ENCODE measurements around the gene PDIA2. TPM values are rescaled to one million over a fixed set of nuclear protein-coding genes. Genes with fewer than 3 reads are reported as not detected.
A peak's percentile ranks its signal among the peaks of the same experiment; 100 is the strongest.

The PDIA2 gene
- total RNA-seq, 2 experiments from 2014 or later, result not detected

GRCh38 chr16:314795-315299 is 31.9 kb downstream of the PDIA2 start:
- CTCF ChIA-PET, result no interaction called here
- Mint-ChIP-seq H3K27ac (peak overlapping the region; percentile 21), H3K9me3 (no peaks in the 10 kb centered on the region), H3K36me3 (ENCODE audit: low read depth) (peaks cover 50% of the 10 kb centered on the region), H3K27me3 (no peaks in the 10 kb centered on the region), H3K4me1 (ENCODE audit: low read depth) (peaks cover 31% of the 10 kb centered on the region), H3K4me3 (no peak overlapping the region)
- intact Hi-C loops (cut with DNase I, micrococcal nuclease), result loop anchor here in 1 of 2 experiments (5.0 kb wide), 1 partner anchor 37 kb away; the partner anchor contains the start of gene AXIN1
- ATAC-seq (ENCODE audit: poor library complexity), result no peak
- Histone ChIP-seq H3K4me1 (ENCODE audit: insufficient read depth, low read length) (peaks cover 34% of the 10 kb centered on the region), H3K9me3 (ENCODE audit: control insufficient read depth in 1 of 2, insufficient read depth in 1 of 2, low read length in 2 of 2) (no peaks in the 10 kb centered on the region), H3K36me3 (ENCODE audit: insufficient read depth, low read length) (peaks cover 60% of the 10 kb centered on the region), H3K27me3 (ENCODE audit: control insufficient read depth in 1 of 2, insufficient read depth in 2 of 2, low read length in 2 of 2) (no peaks in the 10 kb centered on the region), H3K27ac (ENCODE audit: low read depth in 1 of 2, low read length in 2 of 2) (no peak overlapping the region), H3K4me3 (ENCODE audit: low read length) (no peak overlapping the region)
- no peak for DNase-seq
- TF ChIP-seq CTCF (IDR thresholded peaks at IDR 0.05), result no peak
- POLR2A ChIA-PET, result no interaction called here

GRCh38 chr16:316741-317464 is 33.9 kb downstream of the PDIA2 start:
- H3K27ac Mint-ChIP-seq, result no peak overlapping the region
- no peaks in the 10 kb centered on the region for H3K9me3 Mint-ChIP-seq
- DNase-seq (no peak), ATAC-seq (ENCODE audit: poor library complexity) (no peak)
- Histone ChIP-seq H3K9me3 (ENCODE audit: control insufficient read depth in 1 of 2, insufficient read depth in 1 of 2, low read length in 2 of 2) (no peaks in the 10 kb centered on the region), H3K27me3 (ENCODE audit: control insufficient read depth in 1 of 2, insufficient read depth in 2 of 2, low read length in 2 of 2) (no peaks in the 10 kb centered on the region), H3K36me3 (ENCODE audit: insufficient read depth, low read length) (peaks cover 53% of the 10 kb centered on the region), H3K27ac (ENCODE audit: low read depth in 1 of 2, low read length in 2 of 2) (no peak overlapping the region), H3K4me1 (ENCODE audit: insufficient read depth, low read length) (peaks cover 46% of the 10 kb centered on the region), H3K4me3 (ENCODE audit: low read length) (no peak overlapping the region)
- CTCF ChIA-PET, result no interaction called here
- TF ChIP-seq CTCF (IDR thresholded peaks at IDR 0.05), result no peak
- peaks cover 47% of the 10 kb centered on the region for H3K36me3 Mint-ChIP-seq (ENCODE audit: low read depth)
- H3K4me1 Mint-ChIP-seq (ENCODE audit: low read depth), result peaks cover 44% of the 10 kb centered on the region
- intact Hi-C loops (cut with DNase I, micrococcal nuclease), result no loop called here
- H3K4me3 Mint-ChIP-seq, result no peak overlapping the region
- no peaks in the 10 kb centered on the region for H3K27me3 Mint-ChIP-seq
- POLR2A ChIA-PET, result no interaction called here

- ChIA-PET POLR2A (no interaction called here), CTCF (no interaction called here)
- peaks cover 40% of the 10 kb centered on the region for H3K36me3 Mint-ChIP-seq (ENCODE audit: low read depth)
- H3K4me1 Mint-ChIP-seq (ENCODE audit: low read depth), result peaks cover 47% of the 10 kb centered on the region
- H3K27ac ChIP-seq (ENCODE audit: low read depth in 1 of 2, low read length in 2 of 2), result no peak overlapping the region
- H3K27me3 ChIP-seq (ENCODE audit: control insufficient read depth in 1 of 2, insufficient read depth in 2 of 2, low read length in 2 of 2), result no peaks in the 10 kb centered on the region
- H3K36me3 ChIP-seq (ENCODE audit: insufficient read depth, low read length), result peaks cover 46% of the 10 kb centered on the region
- ATAC-seq (ENCODE audit: poor library complexity) (no peak), DNase-seq (no peak)
- H3K9me3 ChIP-seq (ENCODE audit: control insufficient read depth in 1 of 2, insufficient read depth in 1 of 2, low read length in 2 of 2), result no peaks in the 10 kb centered on the region
- TF ChIP-seq CTCF (IDR thresholded peaks at IDR 0.05), result no peak
- H3K9me3 Mint-ChIP-seq, result no peaks in the 10 kb centered on the region
- H3K4me1 ChIP-seq (ENCODE audit: insufficient read depth, low read length), result peaks cover 47% of the 10 kb centered on the region
- H3K4me3 Mint-ChIP-seq, result no peak overlapping the region
- no peaks in the 10 kb centered on the region for H3K27me3 Mint-ChIP-seq
- peak overlapping the region; percentile 27 for H3K27ac Mint-ChIP-seq
- no peak overlapping the region for H3K4me3 ChIP-seq (ENCODE audit: low read length)
- intact Hi-C loops (cut with DNase I, micrococcal nuclease), result no loop called here
Observed at GRCh38 chr16:317583-317982, 34.6 kb downstream of the PDIA2 start.

Data from CD4-positive, alpha-beta T cell (primary cell).